Natural killer cell (primary cell): ENCODE measurements around the gene INO80C. TPM values are rescaled to one million over a fixed set of nuclear protein-coding genes. Genes with fewer than 3 reads are reported as not detected.

Experiments
- ATAC-seq, 3 donors: fragments of 150-1000 bp in 2 of 3; fragments of 200-7000 bp in 1 of 3; cut with Tn5 transposase; 1 replicate in 1 of 3; 2 replicates in 2 of 3; pipeline ENCODE4 v1.10.0; 2021; ENCODE audit warnings: mild to moderate bottlenecking in 2 of 3, moderate library complexity in 2 of 3
- DNase-seq, 2 donors: peaks; one replicate each; pipeline versions ENCODE4 v3.0.0 to v3.0.0-alpha.2; 2013 to 2021; ENCODE audit warnings: mixed read lengths in 1 of 2
- H3K27ac ChIP-seq: one replicate; pipeline ENCODE4 v1.5.1; 2013; ENCODE audit warnings: mild to moderate bottlenecking, low read length
- H3K27me3 ChIP-seq: one replicate; pipeline ENCODE4 v1.6.1; 2013; ENCODE audit warnings: low read length; ENCODE audit not compliant: control insufficient read depth, insufficient read depth
- H3K36me3 ChIP-seq: one replicate; pipeline ENCODE4 v1.6.1; 2013; ENCODE audit warnings: low read length; ENCODE audit not compliant: control insufficient read depth, insufficient read depth
- H3K4me1 ChIP-seq: one replicate; pipeline ENCODE4 v1.6.1; 2013; ENCODE audit warnings: low read length; ENCODE audit not compliant: control insufficient read depth, insufficient read depth
- H3K4me3 ChIP-seq: one replicate; pipeline ENCODE4 v1.5.1; 2013; ENCODE audit warnings: low read length
- H3K9me3 ChIP-seq: one replicate; pipeline ENCODE4 v1.6.1; 2013; ENCODE audit warnings: low read length; ENCODE audit not compliant: control insufficient read depth, insufficient read depth
- H3K27ac Mint-ChIP-seq, 2 donors: one replicate each; pipeline ENCODE4 v1.8.0; 2022; ENCODE audit warnings: mild to moderate bottlenecking in 2 of 2, mixed read lengths in 2 of 2, moderate library complexity in 1 of 2
- H3K27me3 Mint-ChIP-seq, 2 donors: one replicate each; pipeline ENCODE4 v1.8.0; 2022; ENCODE audit warnings: low read depth in 2 of 2, mixed read lengths in 2 of 2
- H3K36me3 Mint-ChIP-seq: one replicate; pipeline ENCODE4 v1.8.0; 2022; ENCODE audit warnings: mixed read lengths
- H3K4me1 Mint-ChIP-seq, 2 donors: one replicate each; pipeline ENCODE4 v1.8.0; 2022; ENCODE audit warnings: mixed read lengths in 2 of 2
- H3K4me3 Mint-ChIP-seq: one replicate; pipeline ENCODE4 v1.8.0; 2022; ENCODE audit warnings: mild to moderate bottlenecking, moderate library complexity, mixed read lengths
- H3K9me3 Mint-ChIP-seq, 2 donors: one replicate each; pipeline ENCODE4 v1.8.0; 2022; ENCODE audit warnings: mixed read lengths in 2 of 2
- WGBS: methylation state at CpG from one replicate; pipeline ENCODE4 v1.1.7; 2013; ENCODE audit warnings: missing lambda C conversion rate; ENCODE audit not compliant: insufficient coverage; 5-methylcytosine and 5-hydroxymethylcytosine counted together
- intact Hi-C: fragments of 100-400 bp; cut with micrococcal nuclease; formaldehyde crosslinking; loops from one replicate; pipeline ENCODE4 v1.14.2; 2022
- total RNA-seq, 4 donors: library from RNA; stranded (reverse); fragments of 120-200 nt in 1 of 4; gene quantifications; one replicate each; pipeline versions ENCODE4 v1.2.3 to v1.2.4, GENCODE V29; 2013 to 2022
- TF ChIP-seq, protein P1 (sequence below): fragments of 200-600 bp; IDR thresholded peaks from one replicate; pipeline ENCODE4 v1.8.0; 2022; ENCODE audit warnings: antibody characterized with exemption

Gene INO80C
- total RNA-seq, 3 donors from 2014 or later (not counting 1 experiment from before 2014, with no cell fraction given) = 17.6 to 19.5 (median 19.2) TPM

DNA sequence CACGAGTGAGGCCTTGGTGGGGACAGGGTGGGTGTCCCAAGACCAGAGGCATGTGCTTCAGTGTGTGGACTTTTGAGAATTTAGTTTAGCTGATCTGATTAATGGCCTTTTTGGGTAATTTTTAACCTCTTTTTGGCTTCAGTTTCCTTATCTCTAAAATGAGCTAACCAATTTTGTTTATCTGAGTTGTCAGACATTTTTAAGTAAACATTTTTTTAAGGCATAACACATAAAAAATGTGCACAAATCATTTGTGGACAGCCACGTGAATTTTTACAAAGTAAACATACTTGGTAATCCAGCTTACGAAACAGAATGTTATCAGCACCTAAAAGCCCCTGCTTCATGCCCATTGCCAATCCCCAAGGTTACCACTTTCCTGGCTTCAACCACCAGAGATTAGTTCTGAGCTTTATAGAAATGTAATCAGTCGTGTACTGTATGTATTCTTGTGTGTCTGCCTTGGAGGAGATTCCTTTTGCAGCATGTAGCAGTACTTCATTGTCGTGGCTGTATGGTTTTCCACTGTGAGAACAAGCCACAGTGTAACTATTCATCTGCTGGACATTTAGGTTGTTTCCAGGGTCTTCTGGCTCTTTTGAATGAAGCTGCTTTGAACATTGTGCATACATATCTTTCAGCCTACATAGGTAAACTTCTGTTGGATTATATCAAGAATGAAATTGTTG is 8.4 kb upstream of the INO80C start:
- no peak for DNase-seq
- no peaks in the 10 kb centered on the region for H3K36me3 ChIP-seq

DNA sequence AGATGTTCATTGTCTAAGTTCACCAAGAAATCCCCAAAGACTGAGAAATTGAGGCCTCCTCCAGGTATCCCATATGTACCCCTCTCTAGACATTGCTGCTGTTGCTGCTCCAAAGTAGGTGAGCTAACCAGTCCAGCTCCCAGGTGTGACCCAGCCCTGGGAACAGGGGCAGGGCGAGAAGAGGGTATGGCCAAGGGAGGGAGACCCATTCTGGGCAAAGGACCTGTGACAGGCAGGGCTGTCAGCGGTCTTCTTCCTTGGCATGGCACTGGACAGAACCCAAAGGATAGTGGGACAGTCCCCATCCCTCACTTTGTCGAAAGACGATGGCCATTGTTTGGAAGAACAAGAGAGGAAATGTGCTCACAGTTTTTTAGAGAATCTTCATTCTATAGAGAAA is 7.2 kb upstream of the INO80C start:
- intact Hi-C loops = no loop called here
- Mint-ChIP-seq H3K4me1 (no peaks in the 10 kb centered on the region), H3K4me3 (no peak overlapping the region), H3K36me3 (no peaks in the 10 kb centered on the region), H3K9me3 (no peaks in the 10 kb centered on the region), H3K27me3 (peaks cover 11 to 12% of the 10 kb centered on the region in 2 donors), H3K27ac (no peak overlapping the region)
- Histone ChIP-seq H3K4me3 (no peak overlapping the region), H3K4me1 (no peaks in the 10 kb centered on the region), H3K27me3 (no peaks in the 10 kb centered on the region), H3K9me3 (no peaks in the 10 kb centered on the region), H3K36me3 (no peaks in the 10 kb centered on the region), H3K27ac (no peak overlapping the region)
- 94% methylated on average over 4 of the region's 4 CpGs for WGBS
- DNase-seq (no peak), ATAC-seq (no peak)
- TF ChIP-seq, protein P1, sequence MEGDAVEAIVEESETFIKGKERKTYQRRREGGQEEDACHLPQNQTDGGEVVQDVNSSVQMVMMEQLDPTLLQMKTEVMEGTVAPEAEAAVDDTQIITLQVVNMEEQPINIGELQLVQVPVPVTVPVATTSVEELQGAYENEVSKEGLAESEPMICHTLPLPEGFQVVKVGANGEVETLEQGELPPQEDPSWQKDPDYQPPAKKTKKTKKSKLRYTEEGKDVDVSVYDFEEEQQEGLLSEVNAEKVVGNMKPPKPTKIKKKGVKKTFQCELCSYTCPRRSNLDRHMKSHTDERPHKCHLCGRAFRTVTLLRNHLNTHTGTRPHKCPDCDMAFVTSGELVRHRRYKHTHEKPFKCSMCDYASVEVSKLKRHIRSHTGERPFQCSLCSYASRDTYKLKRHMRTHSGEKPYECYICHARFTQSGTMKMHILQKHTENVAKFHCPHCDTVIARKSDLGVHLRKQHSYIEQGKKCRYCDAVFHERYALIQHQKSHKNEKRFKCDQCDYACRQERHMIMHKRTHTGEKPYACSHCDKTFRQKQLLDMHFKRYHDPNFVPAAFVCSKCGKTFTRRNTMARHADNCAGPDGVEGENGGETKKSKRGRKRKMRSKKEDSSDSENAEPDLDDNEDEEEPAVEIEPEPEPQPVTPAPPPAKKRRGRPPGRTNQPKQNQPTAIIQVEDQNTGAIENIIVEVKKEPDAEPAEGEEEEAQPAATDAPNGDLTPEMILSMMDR = no peak

More for the DNA sequence above, 8.4 kb upstream of the INO80C start:
- Mint-ChIP-seq H3K4me3 (no peak overlapping the region), H3K27me3 (peaks cover 6 to 12% of the 10 kb centered on the region in 2 donors), H3K27ac (no peak overlapping the region), H3K9me3 (no peaks in the 10 kb centered on the region), H3K4me1 (no peaks in the 10 kb centered on the region), H3K36me3 (no peaks in the 10 kb centered on the region)
- Histone ChIP-seq H3K27me3 (no peaks in the 10 kb centered on the region), H3K9me3 (no peaks in the 10 kb centered on the region), H3K4me3 (no peak overlapping the region), H3K27ac (no peak overlapping the region), H3K4me1 (no peaks in the 10 kb centered on the region)
- TF ChIP-seq, protein P1 = no peak
- no peak for ATAC-seq
- 52% methylated on average over 5 of the region's 5 CpGs for WGBS
- intact Hi-C loops = no loop called here

DNA sequence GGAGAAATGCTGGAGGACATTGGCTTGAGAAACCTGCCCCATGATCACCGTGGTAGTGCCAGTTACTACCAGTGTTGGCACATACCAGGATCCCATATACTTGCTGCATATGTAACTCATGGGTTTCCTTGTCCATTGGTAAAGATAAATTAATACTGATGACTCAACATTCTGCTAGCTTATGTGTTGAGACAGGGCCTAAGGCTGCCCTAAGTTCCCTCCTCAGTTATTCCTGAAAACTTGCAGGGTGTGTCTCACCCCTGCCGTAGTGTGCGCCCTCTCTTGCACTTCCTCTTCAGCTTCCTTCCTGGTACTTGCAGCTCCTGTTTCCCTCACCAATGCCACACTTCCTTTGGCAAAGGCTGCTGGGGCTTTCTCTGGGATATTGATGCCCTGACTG is 4.3 kb upstream of the INO80C start:
- Histone ChIP-seq H3K4me1 (peaks cover 7% of the 10 kb centered on the region), H3K27ac (no peak overlapping the region), H3K9me3 (no peaks in the 10 kb centered on the region), H3K27me3 (no peaks in the 10 kb centered on the region), H3K36me3 (no peaks in the 10 kb centered on the region), H3K4me3 (no peak overlapping the region)
- H3K4me1 Mint-ChIP-seq = peaks cover 11% of the 10 kb centered on the region in 2 donors
- DNase-seq (no peak), ATAC-seq (no peak)
- TF ChIP-seq, protein P1 = no peak
- H3K36me3 Mint-ChIP-seq = no peaks in the 10 kb centered on the region
- H3K4me3 Mint-ChIP-seq = no peak overlapping the region
- intact Hi-C loops = no loop called here
- H3K27me3 Mint-ChIP-seq = peaks cover 11 to 12% of the 10 kb centered on the region in 2 donors
- WGBS = 65% methylated on average over 3 of the region's 3 CpGs
- H3K27ac Mint-ChIP-seq = no peak overlapping the region
- H3K9me3 Mint-ChIP-seq = no peaks in the 10 kb centered on the region

DNA sequence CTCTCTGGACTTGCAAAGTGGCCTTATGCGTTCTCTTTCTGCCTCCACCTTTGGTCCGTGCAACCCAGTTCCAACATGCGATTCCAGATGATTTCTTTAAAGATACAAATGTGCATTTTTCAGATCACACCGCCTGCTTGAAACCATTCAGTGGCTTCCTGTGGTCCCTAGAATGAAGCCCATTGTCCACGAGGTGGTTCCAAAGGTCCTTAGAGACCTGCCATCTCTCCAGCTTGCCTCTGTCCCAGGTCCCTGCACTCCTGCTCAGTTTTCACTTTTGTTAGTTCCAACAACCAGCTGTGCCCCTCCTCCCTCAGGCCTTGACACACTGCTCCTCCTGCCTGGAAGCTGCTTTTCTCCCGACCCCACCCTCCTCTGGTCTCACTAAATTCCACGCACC is 3.6 kb upstream of the INO80C start:
- Mint-ChIP-seq H3K9me3 (no peaks in the 10 kb centered on the region), H3K4me1 (peaks cover 18% of the 10 kb centered on the region in 2 donors), H3K27me3 (peaks cover 11 to 12% of the 10 kb centered on the region in 2 donors), H3K4me3 (no peak overlapping the region), H3K36me3 (no peaks in the 10 kb centered on the region), H3K27ac (no peak overlapping the region)
- no peak for ATAC-seq
- Histone ChIP-seq H3K4me1 (peaks cover 14% of the 10 kb centered on the region), H3K9me3 (no peaks in the 10 kb centered on the region), H3K27me3 (no peaks in the 10 kb centered on the region), H3K27ac (no peak overlapping the region), H3K4me3 (no peak overlapping the region), H3K36me3 (no peaks in the 10 kb centered on the region)
- TF ChIP-seq, protein P1 = no peak
- intact Hi-C loops = no loop called here
- DNase-seq = no peak
- WGBS = 95% methylated on average over 7 of the region's 7 CpGs
